Lower leg skin (tissue), 3 donors: ENCODE measurements around the gene TMEM117.

Experiments used
- CTCF ChIP-seq, 3 donors: fragments of 450-650 bp; IDR thresholded peaks; one replicate each; pipeline ENCODE4 v1.5.1; 2016; ENCODE audit warnings: antibody characterized with exemption in 3 of 3, mild to moderate bottlenecking in 3 of 3, moderate library complexity in 2 of 3
- POLR2A ChIP-seq, 2 donors: fragments of 450-650 bp; IDR thresholded peaks; one replicate each; pipeline ENCODE4 v1.6.1; 2016 to 2017; ENCODE audit warnings: antibody characterized with exemption in 2 of 2, mild to moderate bottlenecking in 1 of 2, moderate library complexity in 1 of 2

- TF ChIP-seq CTCF (IDR thresholded peaks at IDR 0.05) (no peak), POLR2A (IDR thresholded peaks at IDR 0.05) (no peak)
Measured at GRCh38 chr12:44052554-44052953, 216.7 kb downstream of the TMEM117 start.
